Neuronal stem cell (in vitro differentiated cells): ENCODE results near the gene GPER1.

ENCODE experiments used
- DNase-seq: peaks from one replicate; pipeline ENCODE4 v3.0.0-alpha.2; 2013; ENCODE audit warnings: low spot score
- H2AFZ ChIP-seq: one replicate; pipeline ENCODE4 v1.6.1; 2013; ENCODE audit warnings: mild to moderate bottlenecking, low read length, inconsistent platforms
- H2AK5ac ChIP-seq: 2 replicates; pipeline ENCODE4 v1.6.1; 2013; ENCODE audit warnings: low read depth, mild to moderate bottlenecking, inconsistent platforms, low read length, moderate library complexity, mixed read lengths
- H2BK120ac ChIP-seq: 2 replicates; pipeline ENCODE4 v1.6.1; 2013; ENCODE audit warnings: low read depth, mild to moderate bottlenecking, inconsistent platforms, low read length, moderate library complexity, mixed read lengths
- H2BK12ac ChIP-seq: one replicate; pipeline ENCODE4 v1.6.1; 2013; ENCODE audit warnings: low read length, inconsistent platforms
- H2BK15ac ChIP-seq: 2 replicates; pipeline ENCODE4 v1.6.1; 2013; ENCODE audit warnings: mild to moderate bottlenecking, low read length, inconsistent platforms, mixed read lengths
- H2BK5ac ChIP-seq: one replicate; pipeline ENCODE4 v1.6.1; 2013; ENCODE audit warnings: inconsistent platforms, mild to moderate bottlenecking, low read length, moderate library complexity
- H3K14ac ChIP-seq: one replicate; pipeline ENCODE4 v1.6.1; 2013; ENCODE audit warnings: low read length, inconsistent platforms
- H3K18ac ChIP-seq: 2 replicates; pipeline ENCODE4 v1.6.1; 2013; ENCODE audit warnings: low read length, inconsistent platforms
- H3K23ac ChIP-seq: 2 replicates; pipeline ENCODE4 v1.6.1; 2013; ENCODE audit warnings: low read depth, mild to moderate bottlenecking, mixed read lengths, low read length, inconsistent platforms; ENCODE audit not compliant: poor library complexity
- H3K27ac ChIP-seq: replicated peaks from 3 replicates; pipeline ENCODE4 v1.5.1; 2013; ENCODE audit warnings: low read length, inconsistent platforms
- H3K27me3 ChIP-seq, 3 experiments: 2 replicates each; pipeline ENCODE4 v1.6.1; 2013; ENCODE audit warnings: low read length in 3 of 3, mild to moderate bottlenecking in 2 of 3, inconsistent platforms in 1 of 3, low read depth in 1 of 3, mixed read lengths in 1 of 3, moderate library complexity in 1 of 3; ENCODE audit not compliant: control insufficient read depth in 3 of 3, insufficient read depth in 3 of 3
- H3K36me3 ChIP-seq, 2 donors: replicated peaks in 1 of 2; 2 replicates each; pipeline ENCODE4 v1.6.1; 2013; ENCODE audit warnings: low read length in 2 of 2; ENCODE audit not compliant: control insufficient read depth in 2 of 2, insufficient read depth in 2 of 2
- H3K4ac ChIP-seq: 2 replicates; pipeline ENCODE4 v1.6.1; 2013; ENCODE audit warnings: inconsistent platforms, mild to moderate bottlenecking, low read length, moderate library complexity
- H3K4me1 ChIP-seq, 2 donors: 1 replicate in 1 of 2; 2 replicates in 1 of 2; pipeline ENCODE4 v1.6.1; 2013; ENCODE audit warnings: low read length in 2 of 2, low read depth in 1 of 2; ENCODE audit not compliant: control insufficient read depth in 2 of 2, insufficient read depth in 1 of 2
- H3K4me2 ChIP-seq: one replicate; pipeline ENCODE4 v1.6.1; 2013; ENCODE audit warnings: mild to moderate bottlenecking, low read length, inconsistent platforms; ENCODE audit not compliant: insufficient read depth, poor library complexity, severe bottlenecking
- H3K4me3 ChIP-seq, 2 donors: 2 replicates each; pipeline ENCODE4 v1.5.1; 2013; ENCODE audit warnings: low read length in 2 of 2, mild to moderate bottlenecking in 2 of 2, inconsistent platforms in 1 of 2, moderate library complexity in 1 of 2
- H3K79me1 ChIP-seq: one replicate; pipeline ENCODE4 v1.6.1; 2013; ENCODE audit warnings: low read depth, mild to moderate bottlenecking, inconsistent platforms, low read length, moderate library complexity
- H3K9ac ChIP-seq: one replicate; pipeline ENCODE4 v1.6.1; 2013; ENCODE audit warnings: mild to moderate bottlenecking, low read depth, low read length, inconsistent platforms; ENCODE audit not compliant: poor library complexity
- H3K9me3 ChIP-seq, 2 donors: replicated peaks in 1 of 2; 2 replicates each; pipeline versions ENCODE3 to v1.6.1; 2013; ENCODE audit warnings: low read length in 2 of 2, mild to moderate bottlenecking in 2 of 2, inconsistent platforms in 1 of 2, low read depth in 1 of 2, mixed read lengths in 1 of 2, moderate library complexity in 1 of 2; ENCODE audit not compliant: control insufficient read depth in 2 of 2, insufficient read depth in 1 of 2
- H4K8ac ChIP-seq: one replicate; pipeline ENCODE4 v1.6.1; 2013; ENCODE audit warnings: low read depth, mild to moderate bottlenecking, inconsistent platforms, low read length, moderate library complexity
- H4K91ac ChIP-seq: one replicate; pipeline ENCODE4 v1.6.1; 2013; ENCODE audit warnings: low read length, low read depth, mild to moderate bottlenecking, inconsistent platforms; ENCODE audit not compliant: poor library complexity
- WGBS, 2 donors: extraction: QIAGEN DNeasy Blood & Tissue Kit; methylation state at CpG; one replicate each; pipeline ENCODE4 v1.1.7; 2013; ENCODE audit warnings: missing lambda C conversion rate in 2 of 2, mixed read lengths in 1 of 2; ENCODE audit not compliant: insufficient read length in 2 of 2, insufficient replicate concordance in 1 of 2; ENCODE audit errors: extremely low coverage in 2 of 2; 5-methylcytosine and 5-hydroxymethylcytosine counted together

Gene GPER1

DNA sequence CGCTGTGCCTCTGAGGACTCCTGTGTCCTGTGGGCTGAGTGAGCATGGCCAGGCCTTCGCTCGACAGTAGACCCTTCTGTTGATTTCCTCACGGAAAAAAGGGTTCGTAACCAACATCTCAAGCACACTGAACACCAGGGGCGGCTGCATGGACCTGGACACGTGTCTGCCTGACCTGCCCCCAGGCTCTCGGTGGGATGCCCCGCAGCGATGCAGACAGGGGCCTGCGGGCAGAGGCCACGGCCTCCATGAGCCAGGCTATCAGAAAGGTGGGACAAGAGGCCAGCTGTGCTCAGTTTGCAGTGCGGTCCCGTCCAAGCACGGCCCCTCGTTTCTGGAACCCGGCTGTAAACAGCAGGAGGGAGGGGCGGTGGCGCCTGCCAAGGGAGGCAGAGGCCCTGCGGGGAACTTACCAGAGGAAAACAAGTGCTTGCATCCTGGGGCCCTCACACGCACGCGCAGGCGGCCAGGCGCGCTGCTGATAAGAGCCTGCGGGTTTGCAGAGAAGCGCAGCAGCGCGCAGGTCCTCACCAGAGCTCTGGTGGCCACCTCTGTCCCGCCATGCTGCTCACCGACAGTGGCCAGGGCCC, 33.0 kb upstream of the GPER1 start:
- peaks cover 11% of the 10 kb centered on the region for H3K79me1 ChIP-seq
- H3K4me3 ChIP-seq, result no peak overlapping the region
- H2BK120ac ChIP-seq, result no peak overlapping the region
- H4K8ac ChIP-seq, result no peak overlapping the region
- no peak overlapping the region for H3K4me2 ChIP-seq
- H2BK5ac ChIP-seq, result peak overlapping the region; percentile 44
- H3K27ac ChIP-seq, result peak overlapping the region; percentile 65
- no peak overlapping the region for H2AFZ ChIP-seq
- peak overlapping the region; percentile 66 for H2AK5ac ChIP-seq
- H3K36me3 ChIP-seq, result peaks cover 7 to 9% of the 10 kb centered on the region in 2 donors
- H3K9me3 ChIP-seq, result no peaks in the 10 kb centered on the region
- peak overlapping the region; percentile 68 for H4K91ac ChIP-seq
- H3K4me1 ChIP-seq, result peaks cover 24 to 37% of the 10 kb centered on the region in 2 donors
- peak overlapping the region; percentile 80 for H3K23ac ChIP-seq
- peak overlapping the region; percentile 67 for H2BK12ac ChIP-seq
- H3K14ac ChIP-seq, result peak overlapping the region; percentile 3
- peak overlapping the region; percentile 49 for H2BK15ac ChIP-seq
- WGBS, 2 donors, result no CpG with 5 or more reads among the region's 32 CpGs
- DNase-seq, result no peak
- H3K9ac ChIP-seq, result peak overlapping the region; percentile 74
- H3K4ac ChIP-seq, result peak overlapping the region; percentile 80
- H3K18ac ChIP-seq, result peak overlapping the region; percentile 94
- H3K27me3 ChIP-seq, result no peaks in the 10 kb centered on the region

DNA sequence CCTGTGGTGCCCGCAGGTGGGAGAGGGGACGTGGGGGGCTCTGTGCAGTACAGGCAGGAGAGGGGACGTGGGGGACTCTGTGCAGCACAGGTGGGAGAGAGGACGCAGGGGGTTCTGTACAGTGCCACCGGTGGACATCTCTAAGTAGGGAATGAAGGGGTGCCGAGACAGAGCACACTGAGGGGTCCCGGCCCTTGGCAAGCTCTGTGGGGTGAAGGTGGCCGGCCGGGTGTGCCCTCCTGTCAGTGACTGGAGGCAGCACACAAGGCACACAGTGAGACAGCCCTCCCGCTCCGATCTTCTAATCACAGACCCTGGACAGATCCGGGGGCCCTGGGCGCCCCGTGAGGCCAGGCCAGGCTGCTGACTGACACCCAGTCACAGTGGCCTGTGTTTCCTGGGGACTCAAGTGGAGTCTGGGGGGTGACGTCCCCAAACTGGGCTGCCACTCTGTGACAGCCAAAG, 32.4 kb upstream of the GPER1 start:
- Histone ChIP-seq H3K4me2 (no peak overlapping the region), H2BK15ac (peak overlapping the region; percentile 21), H3K9ac (peak overlapping the region; percentile 40), H3K23ac (peak overlapping the region; percentile 80), H2BK12ac (peak overlapping the region; percentile 67), H3K79me1 (peaks cover 11% of the 10 kb centered on the region), H4K91ac (no peak overlapping the region), H2AK5ac (peak overlapping the region; percentile 66), H3K14ac (peak overlapping the region; percentile 3), H3K4ac (peak overlapping the region; percentile 80), H3K27me3 (no peaks in the 10 kb centered on the region), H3K9me3 (no peaks in the 10 kb centered on the region), H4K8ac (no peak overlapping the region), H2BK120ac (no peak overlapping the region), H3K4me3 (no peak overlapping the region), H2BK5ac (peak overlapping the region; percentile 44), H3K18ac (peak overlapping the region; percentile 94), H2AFZ (no peak overlapping the region), H3K4me1 (peaks cover 24 to 43% of the 10 kb centered on the region in 2 donors), H3K36me3 (peaks cover 7 to 9% of the 10 kb centered on the region in 2 donors), H3K27ac (no peak overlapping the region)
- WGBS, 2 donors, result no CpG with 5 or more reads among the region's 15 CpGs
- DNase-seq, result no peak

DNA sequence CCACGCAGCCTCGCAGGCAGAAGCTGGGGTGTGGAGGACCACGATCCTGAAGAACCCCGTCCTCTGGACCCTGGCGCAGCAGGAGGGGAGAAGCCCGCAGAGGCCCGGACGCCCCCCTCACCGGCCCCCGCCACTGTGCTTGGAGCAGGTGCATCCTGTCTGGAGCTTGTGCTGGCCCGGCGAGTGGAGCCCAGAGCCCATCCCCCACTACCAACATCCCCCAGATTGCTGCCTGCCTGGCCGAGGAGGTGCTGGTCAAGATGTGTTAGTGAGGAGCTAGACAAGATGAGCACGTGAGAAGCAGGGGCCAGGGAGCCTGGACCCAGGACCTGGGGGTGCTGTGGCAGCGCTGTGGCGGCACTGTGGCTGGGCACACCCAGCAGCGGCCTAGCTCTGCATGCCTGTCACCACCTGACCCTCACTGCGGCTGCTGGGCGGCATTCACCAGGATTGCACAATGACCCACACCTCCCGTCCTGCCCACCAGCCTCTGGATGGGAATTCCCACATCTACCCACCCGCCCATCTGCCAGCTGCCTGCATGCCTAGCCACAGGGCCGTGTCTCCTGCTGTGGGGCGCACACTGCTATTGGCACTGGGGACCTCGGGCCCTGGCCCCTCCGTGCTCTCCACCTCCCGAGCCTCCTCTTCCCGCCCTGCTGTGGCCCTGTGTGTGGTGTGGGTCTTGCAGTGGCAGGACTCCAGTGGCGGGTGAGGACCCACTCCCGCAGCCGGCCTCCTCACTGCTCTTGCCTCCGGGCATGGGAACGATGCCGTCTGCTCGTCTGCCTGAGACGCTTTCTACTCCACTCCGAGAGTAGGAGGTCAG, 31.7 kb upstream of the GPER1 start:
- no peak for DNase-seq
- peaks cover 0 to 2% (median 0%) of the 10 kb centered on the region in 3 experiments for H3K27me3 ChIP-seq
- no peak overlapping the region for H3K27ac ChIP-seq
- H4K8ac ChIP-seq, result no peak overlapping the region
- peak overlapping the region; percentile 77 for H3K18ac ChIP-seq
- H3K23ac ChIP-seq, result peak overlapping the region; percentile 34
- H2AK5ac ChIP-seq, result peak overlapping the region; percentile 84
- no peak overlapping the region for H2AFZ ChIP-seq
- peak overlapping the region; percentile 75 for H3K9ac ChIP-seq
- H2BK5ac ChIP-seq, result peak overlapping the region; percentile 91
- peaks cover 7 to 9% of the 10 kb centered on the region in 2 donors for H3K36me3 ChIP-seq
- no peak overlapping the region for H3K4me2 ChIP-seq
- H2BK120ac ChIP-seq, result no peak overlapping the region
- peaks cover 24 to 49% of the 10 kb centered on the region in 2 donors for H3K4me1 ChIP-seq
- no peak overlapping the region for H4K91ac ChIP-seq
- peak overlapping the region; percentile 56 for H3K4ac ChIP-seq
- H3K4me3 ChIP-seq, result peak overlapping the region in 1 of 2 donors; percentile 54
- peak overlapping the region; percentile 21 for H2BK15ac ChIP-seq
- peak overlapping the region; percentile 34 for H2BK12ac ChIP-seq
- H3K9me3 ChIP-seq, result no peaks in the 10 kb centered on the region
- WGBS, 2 donors, result no CpG with 5 or more reads among the region's 36 CpGs
- H3K79me1 ChIP-seq, result peaks cover 14% of the 10 kb centered on the region
- peak overlapping the region; percentile 47 for H3K14ac ChIP-seq
